GM20431 (cell line): Measurements from ENCODE around the gene PCCA.

Experiments
- in situ Hi-C: fragments of 300-500 bp; cut with MseI, MboI; formaldehyde crosslinking; loops from one replicate; pipeline ENCODE4 v1.15.0; 2020; ENCODE audit warnings: low sequenced_read_pairs; ENCODE audit not compliant: unreplicated experiment

PCCA gene

GRCh38 chr13:100176801-100177400, 88.0 kb downstream of the PCCA start:
- in situ Hi-C loops: no loop called here

GRCh38 chr13:100178309-100178708, 89.4 kb downstream of the PCCA start:
- in situ Hi-C loops: no loop called here

- in situ Hi-C loops: no loop called here
Observed at GRCh38 chr13:100179276-100179675, 90.4 kb downstream of the PCCA start.

- in situ Hi-C loops: no loop called here
Observed at GRCh38 chr13:100182900-100183490, 94.1 kb downstream of the PCCA start.

- in situ Hi-C loops: no loop called here
Observed at GRCh38 chr13:100184095-100184494, 95.2 kb downstream of the PCCA start.

GRCh38 chr13:100195568-100195967, 106.7 kb downstream of the PCCA start:
- in situ Hi-C loops: no loop called here

GRCh38 chr13:100196375-100196774, 107.5 kb downstream of the PCCA start:
- in situ Hi-C loops: no loop called here

- in situ Hi-C loops: no loop called here
Observed at GRCh38 chr13:100197116-100197515, 108.2 kb downstream of the PCCA start.

- in situ Hi-C loops: no loop called here
Observed at GRCh38 chr13:100197591-100198365, 108.9 kb downstream of the PCCA start.

GRCh38 chr13:100203696-100204367, 114.9 kb downstream of the PCCA start:
- in situ Hi-C loops: no loop called here

- in situ Hi-C loops: no loop called here
Observed at GRCh38 chr13:100208002-100208401, 119.1 kb downstream of the PCCA start.

GRCh38 chr13:100208626-100209025, 119.7 kb downstream of the PCCA start:
- in situ Hi-C loops: no loop called here

- in situ Hi-C loops: no loop called here
Observed at GRCh38 chr13:100209857-100210825, 121.2 kb downstream of the PCCA start.

GRCh38 chr13:100211016-100211710, 122.3 kb downstream of the PCCA start:
- in situ Hi-C loops: no loop called here

- in situ Hi-C loops: no loop called here
Observed at GRCh38 chr13:100212904-100213553, 124.1 kb downstream of the PCCA start.

- in situ Hi-C loops: no loop called here
Observed at GRCh38 chr13:100213576-100213975, 124.7 kb downstream of the PCCA start.

GRCh38 chr13:100214886-100215285, 126.0 kb downstream of the PCCA start:
- in situ Hi-C loops: no loop called here

GRCh38 chr13:100221166-100221565, 132.3 kb downstream of the PCCA start:
- in situ Hi-C loops: no loop called here
